Peyer's patch (tissue), 4 donors: ENCODE measurements around the gene DPYD. TPM values are rescaled to one million over a fixed set of nuclear protein-coding genes. Genes with fewer than 3 reads are reported as not detected.

Experiments used
- DNase-seq, 3 donors: peaks; one replicate each; pipeline ENCODE4 v3.0.0-alpha.2; 2017 to 2019
- H3K27ac ChIP-seq, 4 donors: fragments of 200-600 bp; sonication (generic); one replicate each; pipeline ENCODE4 v1.5.1; 2016 to 2019
- H3K27me3 ChIP-seq, 2 donors: fragments of 200-600 bp; sonication (generic); one replicate each; pipeline ENCODE4 v1.5.1; 2019
- H3K36me3 ChIP-seq, 3 donors: fragments of 200-600 bp; sonication (generic); one replicate each; pipeline ENCODE4 v1.5.1; 2016 to 2019
- H3K4me1 ChIP-seq, 4 donors: fragments of 200-600 bp; sonication (generic); one replicate each; pipeline ENCODE4 v1.5.1; 2016 to 2019
- H3K4me3 ChIP-seq, 4 donors: fragments of 200-600 bp; sonication (generic); 1 replicate in 3 of 4; 2 replicates in 1 of 4; pipeline ENCODE4 v1.5.1; 2016 to 2019; ENCODE audit warnings: mild to moderate bottlenecking in 1 of 4
- H3K9me3 ChIP-seq, 4 donors: fragments of 200-600 bp; sonication (generic); one replicate each; pipeline ENCODE4 v1.5.1; 2016 to 2019; ENCODE audit warnings: mild to moderate bottlenecking in 1 of 4
- POLR2A ChIP-seq, 2 donors: fragments of 450-650 bp; IDR thresholded peaks; one replicate each; pipeline ENCODE4 v1.5.1; 2017; ENCODE audit warnings: antibody characterized with exemption in 2 of 2, mild to moderate bottlenecking in 2 of 2, moderate library complexity in 2 of 2
- total RNA-seq, 4 donors: library from RNA; depleted of rRNA; stranded (reverse); fragments of >200 nt; gene quantifications; one replicate each; pipeline ENCODE4 v1.1.0, GENCODE V29; 2016
- TF ChIP-seq, protein P1 (sequence below), 6 experiments: fragments of 450-650 bp in 4 of 6; fragments of 200-600 bp in 2 of 6; sonication (generic) in 1 of 6; IDR thresholded peaks; one replicate each; pipeline ENCODE4 v1.5.1; 2017 to 2019; ENCODE audit warnings: antibody characterized with exemption in 6 of 6, mild to moderate bottlenecking in 3 of 6, moderate library complexity in 1 of 6

Gene DPYD
- total RNA-seq, 4 donors from 2014 or later = 30.8 to 39.7 (median 36.4) TPM

DNA sequence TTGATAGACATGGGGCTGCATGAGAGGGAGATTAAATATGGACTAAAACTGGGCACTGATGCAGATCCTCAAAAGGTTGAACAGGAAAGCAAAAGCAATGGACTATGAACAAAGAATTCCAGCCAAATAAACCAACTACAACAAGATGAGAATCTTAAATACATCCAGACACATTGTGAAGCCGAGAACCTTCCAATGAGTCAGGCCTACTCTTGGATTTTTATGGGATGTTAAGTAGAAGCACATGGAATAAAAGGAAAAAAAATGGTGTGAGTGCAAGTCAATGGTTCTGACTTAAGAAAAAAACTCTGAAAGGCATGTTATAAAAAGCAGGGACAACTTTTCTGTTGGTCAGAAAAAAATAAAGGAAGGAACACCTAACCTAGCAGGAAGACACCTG lies 227.2 kb downstream of the DPYD start:
- no peak for DNase-seq

DNA sequence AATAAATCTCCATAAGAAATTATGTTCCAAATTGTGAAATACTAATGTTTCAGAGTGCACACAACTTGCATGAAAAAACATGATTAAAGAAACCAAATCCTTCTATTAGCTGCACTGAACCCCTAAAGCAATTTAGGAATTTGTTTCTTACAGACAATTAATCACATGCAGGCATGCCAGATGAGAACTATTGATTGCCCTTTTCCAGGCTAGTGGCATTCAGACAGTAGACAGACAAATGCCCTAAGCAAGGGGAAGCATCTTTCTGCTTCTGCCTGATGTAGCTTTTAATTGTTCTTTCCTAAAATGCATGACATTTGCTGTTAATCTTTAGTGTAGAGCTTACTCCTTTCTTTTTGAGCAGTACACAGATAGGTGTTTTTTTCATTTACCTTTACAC lies 229.5 kb downstream of the DPYD start:
- no peak for DNase-seq
- no peak for TF ChIP-seq POLR2A (IDR thresholded peaks at IDR 0.05)
- TF ChIP-seq, protein P1, sequence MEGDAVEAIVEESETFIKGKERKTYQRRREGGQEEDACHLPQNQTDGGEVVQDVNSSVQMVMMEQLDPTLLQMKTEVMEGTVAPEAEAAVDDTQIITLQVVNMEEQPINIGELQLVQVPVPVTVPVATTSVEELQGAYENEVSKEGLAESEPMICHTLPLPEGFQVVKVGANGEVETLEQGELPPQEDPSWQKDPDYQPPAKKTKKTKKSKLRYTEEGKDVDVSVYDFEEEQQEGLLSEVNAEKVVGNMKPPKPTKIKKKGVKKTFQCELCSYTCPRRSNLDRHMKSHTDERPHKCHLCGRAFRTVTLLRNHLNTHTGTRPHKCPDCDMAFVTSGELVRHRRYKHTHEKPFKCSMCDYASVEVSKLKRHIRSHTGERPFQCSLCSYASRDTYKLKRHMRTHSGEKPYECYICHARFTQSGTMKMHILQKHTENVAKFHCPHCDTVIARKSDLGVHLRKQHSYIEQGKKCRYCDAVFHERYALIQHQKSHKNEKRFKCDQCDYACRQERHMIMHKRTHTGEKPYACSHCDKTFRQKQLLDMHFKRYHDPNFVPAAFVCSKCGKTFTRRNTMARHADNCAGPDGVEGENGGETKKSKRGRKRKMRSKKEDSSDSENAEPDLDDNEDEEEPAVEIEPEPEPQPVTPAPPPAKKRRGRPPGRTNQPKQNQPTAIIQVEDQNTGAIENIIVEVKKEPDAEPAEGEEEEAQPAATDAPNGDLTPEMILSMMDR (IDR thresholded peaks at IDR 0.05) = no peak
- no peak overlapping the region for H3K4me3 ChIP-seq
- H3K27me3 ChIP-seq = no peaks in the 10 kb centered on the region
- H3K9me3 ChIP-seq = no peaks in the 10 kb centered on the region
- H3K36me3 ChIP-seq = no peaks in the 10 kb centered on the region
- H3K4me1 ChIP-seq = no peaks in the 10 kb centered on the region
- H3K27ac ChIP-seq = no peak overlapping the region

More for the DNA sequence above, 227.2 kb downstream of the DPYD start:
- Histone ChIP-seq H3K36me3 (no peaks in the 10 kb centered on the region), H3K27ac (no peak overlapping the region), H3K9me3 (no peaks in the 10 kb centered on the region), H3K4me3 (no peak overlapping the region), H3K27me3 (no peaks in the 10 kb centered on the region), H3K4me1 (no peaks in the 10 kb centered on the region)
- TF ChIP-seq, protein P1 (IDR thresholded peaks at IDR 0.05) = no peak
- no peak for TF ChIP-seq POLR2A (IDR thresholded peaks at IDR 0.05)

DNA sequence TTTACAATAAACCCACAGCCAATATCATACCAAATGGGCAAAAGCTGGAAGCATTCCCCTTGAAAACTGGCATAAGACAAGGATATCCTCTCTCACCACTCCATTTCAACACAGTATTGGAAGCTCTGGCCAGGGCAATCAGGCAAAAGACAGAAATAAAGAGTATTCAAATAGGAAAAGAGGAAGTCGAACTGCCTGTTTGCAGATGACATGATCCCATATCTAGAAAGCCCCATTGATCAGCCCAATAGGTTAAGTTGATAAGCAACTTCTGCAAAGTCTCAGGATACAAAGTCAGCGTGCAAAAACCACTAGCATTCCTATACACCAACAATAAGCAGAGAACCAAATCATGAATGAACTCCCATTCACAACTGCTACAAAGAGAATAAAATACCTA lies 235.5 kb downstream of the DPYD start:
- H3K27me3 ChIP-seq = no peaks in the 10 kb centered on the region
- H3K4me3 ChIP-seq = no peak overlapping the region
- no peaks in the 10 kb centered on the region for H3K9me3 ChIP-seq
- no peak overlapping the region for H3K27ac ChIP-seq
- TF ChIP-seq, protein P1 (IDR thresholded peaks at IDR 0.05) = no peak
- no peak for TF ChIP-seq POLR2A (IDR thresholded peaks at IDR 0.05)
- no peaks in the 10 kb centered on the region for H3K36me3 ChIP-seq
- H3K4me1 ChIP-seq = no peaks in the 10 kb centered on the region
- no peak for DNase-seq

- H3K9me3 ChIP-seq = no peaks in the 10 kb centered on the region
- no peak overlapping the region for H3K27ac ChIP-seq
- no peaks in the 10 kb centered on the region for H3K4me1 ChIP-seq
- H3K4me3 ChIP-seq = no peak overlapping the region
- peaks cover 0 to 5% (median 0%) of the 10 kb centered on the region in 3 donors for H3K36me3 ChIP-seq
- TF ChIP-seq, protein P1 (IDR thresholded peaks at IDR 0.05) = no peak
- no peak for TF ChIP-seq POLR2A (IDR thresholded peaks at IDR 0.05)
- H3K27me3 ChIP-seq = no peaks in the 10 kb centered on the region
- no peak for DNase-seq
Observed at GRCh38 chr1:97680894-97681293, 239.9 kb downstream of the DPYD start.

GRCh38 chr1:97680470-97680869 lies 240.4 kb downstream of the DPYD start:
- peaks cover 0 to 5% (median 0%) of the 10 kb centered on the region in 3 donors for H3K36me3 ChIP-seq
- no peak overlapping the region for H3K4me3 ChIP-seq
- no peaks in the 10 kb centered on the region for H3K27me3 ChIP-seq
- no peak overlapping the region for H3K27ac ChIP-seq
- TF ChIP-seq POLR2A (IDR thresholded peaks at IDR 0.05) = no peak
- TF ChIP-seq, protein P1 (IDR thresholded peaks at IDR 0.05) = no peak
- DNase-seq = no peak
- H3K4me1 ChIP-seq = no peaks in the 10 kb centered on the region
- H3K9me3 ChIP-seq = no peaks in the 10 kb centered on the region

GRCh38 chr1:97677702-97678101 lies 243.1 kb downstream of the DPYD start:
- peaks cover 0 to 5% (median 0%) of the 10 kb centered on the region in 3 donors for H3K36me3 ChIP-seq
- no peak for DNase-seq
- H3K4me3 ChIP-seq = no peak overlapping the region
- H3K4me1 ChIP-seq = no peaks in the 10 kb centered on the region
- H3K27me3 ChIP-seq = no peaks in the 10 kb centered on the region
- no peak for TF ChIP-seq POLR2A (IDR thresholded peaks at IDR 0.05)
- TF ChIP-seq, protein P1 (IDR thresholded peaks at IDR 0.05) = no peak
- no peak overlapping the region for H3K27ac ChIP-seq
- no peaks in the 10 kb centered on the region for H3K9me3 ChIP-seq
